Placental pericyte (primary cell): ENCODE results near the gene SLC29A4. TPM values are rescaled to one million over a fixed set of nuclear protein-coding genes. Genes with fewer than 3 reads are reported as not detected.

Experiments
- total RNA-seq: library from RNA; depleted of rRNA; stranded (reverse); fragments of >200 nt; gene quantifications from 2 replicates; pipeline ENCODE4 v1.2.3, GENCODE V29; 2012

SLC29A4 gene
- total RNA-seq = 1.0 and 1.8 TPM in 2 replicates

DNA sequence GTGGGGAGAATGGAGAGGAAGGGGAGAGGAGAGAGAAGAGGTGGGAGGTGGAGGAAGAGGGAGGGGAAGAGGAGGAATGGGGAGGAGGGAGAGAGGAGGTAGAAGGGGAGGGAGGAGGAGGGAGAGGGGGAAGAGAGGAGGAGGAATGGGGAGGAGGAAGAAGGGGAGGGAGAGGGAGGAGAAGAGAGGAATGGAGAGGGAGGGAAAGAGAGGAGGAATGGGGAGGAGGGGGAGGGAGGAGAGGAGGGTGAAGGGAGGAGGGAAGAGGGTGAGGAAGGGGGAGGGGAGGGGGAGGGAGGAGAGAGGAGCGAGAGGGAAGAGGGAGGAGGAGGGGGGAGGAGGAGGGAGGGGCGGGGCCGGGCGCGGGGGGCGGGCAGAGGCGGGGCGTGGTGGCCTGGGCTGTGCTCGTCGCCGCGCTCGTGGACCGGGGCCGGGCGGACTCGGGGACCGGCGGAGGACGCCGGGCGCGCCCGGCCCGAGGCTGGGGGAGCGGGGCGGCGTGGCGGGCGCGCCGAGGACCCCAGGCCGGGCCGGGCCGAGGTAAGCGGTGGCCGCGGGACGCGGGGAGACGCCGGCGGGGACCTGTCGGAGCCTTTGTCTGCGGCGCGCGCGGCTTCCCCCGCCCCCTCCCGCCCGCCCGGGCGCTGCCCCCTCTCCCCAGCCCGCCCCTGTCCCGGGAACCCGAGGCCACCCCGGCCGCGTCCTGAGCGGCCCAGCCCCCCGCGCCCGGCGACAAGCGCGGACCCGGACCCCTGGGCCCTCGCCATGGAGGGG, at the start of gene SLC29A4:
SLC29A4 (plus strand) TSS at position 401 of the 774 bp plus-strand sequence. CDS start 4,874 bp downstream, outside the sequence.

Other genes starting within 250 kb of the SLC29A4 start
- 7.4 and 7.7 TPM in 2 replicates for gene RBAK, start 237.1 kb upstream of the SLC29A4 start, total RNA-seq
- gene WIPI2, start 92.7 kb upstream of the SLC29A4 start, total RNA-seq = 82.1 and 85.5 TPM in 2 replicates
- 61.6 and 117 TPM in 2 replicates for gene TNRC18, start 140.9 kb downstream of the SLC29A4 start, total RNA-seq
- gene FBXL18, start 230.9 kb downstream of the SLC29A4 start, total RNA-seq = 10.3 and 26.8 TPM in 2 replicates
- gene ACTB, start 247.7 kb downstream of the SLC29A4 start, total RNA-seq = 7,215 and 9,092 TPM in 2 replicates